ENCODE data around the gene MRPS10.
"Not testable (repeated sequence)": the region's sequence is repeated elsewhere in the genome, so short reads cannot be mapped to it uniquely, and the experiment has no call there.

Gene MRPS10

GRCh38 chr6:42171813-42172581 lies 45.7 kb downstream of the MRPS10 start:
- DNase-seq: no peak

- not testable (repeated sequence) for DNase-seq
These were observed 47.9 kb downstream of the MRPS10 start for GRCh38 chr6:42169780-42170179.

DNA sequence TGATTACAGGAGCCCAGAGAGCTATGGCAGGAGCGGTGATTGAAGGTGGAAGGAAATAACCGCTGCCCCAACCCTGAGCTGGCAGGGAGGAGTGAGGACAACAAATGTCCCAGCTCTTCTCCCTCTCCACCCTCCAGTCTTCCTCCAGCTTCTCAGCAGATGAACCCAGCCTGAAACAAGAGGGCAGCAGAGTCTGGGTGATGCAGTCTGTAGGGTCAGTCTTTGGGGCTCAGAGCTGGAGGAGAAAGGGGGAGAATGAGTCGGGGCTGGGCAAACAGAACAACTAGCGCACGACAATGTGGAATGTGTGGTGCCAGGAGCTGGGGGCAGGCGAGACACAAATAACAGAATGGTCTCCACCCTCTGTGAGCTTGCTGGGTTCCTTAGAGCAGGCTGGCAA lies 49.0 kb downstream of the MRPS10 start:
- DNase-seq: no peak

DNA sequence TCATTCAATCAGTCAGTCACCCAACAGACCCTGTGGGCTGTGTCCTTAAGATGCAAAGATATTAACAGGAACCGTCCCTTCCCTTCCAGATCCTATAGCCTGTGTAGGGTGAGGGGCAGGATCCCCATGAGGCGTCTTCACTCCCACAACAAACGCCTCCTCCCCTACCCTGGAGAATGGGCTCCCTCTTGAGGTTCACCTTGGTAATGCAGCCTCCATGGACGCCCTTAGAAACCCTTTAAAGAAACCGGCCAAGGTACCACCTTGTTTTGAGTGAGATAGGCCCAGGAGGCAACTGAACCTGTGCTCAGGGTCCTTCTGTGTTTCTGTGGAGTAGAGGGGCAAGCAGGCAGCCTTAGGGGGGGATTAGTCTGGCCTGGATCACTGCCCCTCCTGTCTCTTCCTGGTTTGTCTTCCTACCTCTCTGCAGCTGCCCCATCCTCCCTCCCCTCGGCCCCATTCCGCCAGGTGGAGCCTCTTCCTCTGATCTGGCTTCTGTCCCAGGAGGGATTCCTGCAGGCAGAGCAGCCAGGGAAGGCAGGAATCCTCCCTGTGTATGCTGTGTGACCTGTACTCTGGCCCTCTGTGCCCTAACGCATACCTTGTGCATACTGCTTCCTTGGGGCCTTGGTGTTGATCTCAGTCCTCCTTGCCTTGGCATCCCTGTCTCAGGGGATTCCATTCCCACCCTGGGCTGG lies 51.1 kb downstream of the MRPS10 start:
- DNase-seq: peak; percentile 68 to 80

GRCh38 chr6:42165016-42165415 lies 52.6 kb downstream of the MRPS10 start:
- no peak for DNase-seq

DNA sequence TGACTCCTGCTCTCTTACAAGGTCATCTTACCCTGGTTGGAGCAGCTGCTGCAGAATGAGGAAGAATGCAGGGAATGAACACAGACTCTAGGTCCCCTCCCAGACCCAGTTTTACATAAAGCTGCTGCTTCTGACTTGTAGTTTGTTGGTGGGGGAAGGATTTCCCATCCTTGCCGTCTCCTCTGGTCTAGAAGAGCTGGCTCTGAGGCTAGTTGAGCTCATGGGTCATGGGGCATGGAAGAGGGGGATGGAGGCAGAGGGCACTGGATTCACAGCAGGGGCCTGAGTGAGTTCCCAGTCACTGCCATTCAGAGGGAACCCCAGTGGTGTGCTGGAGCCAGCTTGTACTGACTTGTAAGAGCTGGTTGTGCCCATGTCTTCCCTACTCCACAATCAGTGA lies 53.7 kb downstream of the MRPS10 start:
- no peak for DNase-seq

DNA sequence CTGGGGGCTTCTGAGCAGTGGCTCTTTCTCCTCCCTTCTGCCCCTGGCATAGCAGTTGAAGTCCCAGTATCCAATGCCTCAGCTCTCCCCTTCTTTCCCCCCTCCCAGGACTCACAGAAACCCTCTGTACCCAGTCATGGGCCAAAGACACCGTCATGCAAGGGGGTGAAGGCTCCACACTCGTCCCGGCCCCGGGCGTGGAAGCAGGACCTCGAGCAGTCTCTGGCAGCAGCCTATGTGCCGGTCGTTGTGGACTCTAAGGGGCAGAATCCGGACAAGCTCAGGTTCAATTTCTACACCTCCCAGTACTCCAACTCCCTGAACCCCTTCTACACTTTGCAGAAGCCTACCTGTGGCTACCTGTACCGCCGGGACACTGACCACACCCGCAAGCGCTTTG lies 54.8 kb downstream of the MRPS10 start:
- no peak for DNase-seq

GRCh38 chr6:42162384-42162783 lies 55.3 kb downstream of the MRPS10 start:
- DNase-seq: no peak

GRCh38 chr6:42159431-42160024 lies 58.1 kb downstream of the MRPS10 start:
- DNase-seq: no peak

DNA sequence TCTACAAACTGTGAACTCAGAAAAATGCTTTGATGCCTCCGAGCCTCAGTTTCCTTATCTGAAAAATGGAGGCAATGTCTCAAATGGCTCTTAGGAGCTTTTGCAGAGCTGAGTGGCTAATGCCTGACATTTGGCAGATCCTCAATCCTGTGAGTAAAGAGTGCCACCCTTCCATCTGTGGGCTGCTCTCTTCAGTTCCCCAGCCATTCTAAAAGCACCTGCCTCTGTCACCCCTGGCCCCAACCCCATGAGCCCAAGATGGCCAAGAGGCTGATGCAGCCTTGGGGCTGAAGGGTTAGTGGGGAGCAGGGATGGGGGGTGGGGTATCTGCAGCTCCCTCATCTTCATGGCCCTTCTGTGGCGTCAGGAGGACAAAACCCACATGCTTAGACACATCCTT lies 59.0 kb downstream of the MRPS10 start:
- no peak for DNase-seq

- DNase-seq: no peak
These were observed 59.6 kb downstream of the MRPS10 start for GRCh38 chr6:42158011-42158410.
